ENCODE results near the gene NGDN.

GRCh38 chr14:23520899-23521533 is 51.5 kb downstream of the NGDN start:
- TF ChIP-seq SIN3A (IDR thresholded peaks at IDR 0.05; ENCODE audit: borderline replicate concordance, insufficient read depth, low read depth, low read length), result no peak
- no peak for TF ChIP-seq CTCF (IDR thresholded peaks at IDR 0.05)
- no peak for TF ChIP-seq POLR2AphosphoS5 (IDR thresholded peaks at IDR 0.05; ENCODE audit: low read depth, low read length)
- no peak for TF ChIP-seq REST (IDR thresholded peaks at IDR 0.05; ENCODE audit: insufficient read depth in 1 of 2, low read depth in 2 of 2, low read length in 1 of 2)

All from Panc1 (cell line).